Measurements from ENCODE around the gene TERT. TPM values are rescaled to one million over a fixed set of nuclear protein-coding genes. Genes with fewer than 3 reads are reported as not detected.

Gene TERT
- total and polyA plus RNA-seq, 2 of the 13 experiments (the other 11 are each of a cell fraction or from before 2014, with no cell fraction given), result 4.3 to 5.9 TPM

- Histone ChIP-seq H3K4me1 (ENCODE audit: insufficient read depth, low read length) (peaks cover 20% of the 10 kb centered on the region), H4K20me1 (ENCODE audit: insufficient read depth, low read length) (no peaks in the 10 kb centered on the region), H3K36me3 (replicated peaks in 1 of 2; ENCODE audit: control insufficient read depth in 1 of 2, insufficient read depth in 2 of 2, low read length in 2 of 2) (no peaks in the 10 kb centered on the region), H3K79me2 (ENCODE audit: insufficient read depth, low read length) (no peaks in the 10 kb centered on the region), H3K4me2 (ENCODE audit: low read depth, low read length) (no peak overlapping the region), H3K27me3 (ENCODE audit: control insufficient read depth in 1 of 2, insufficient read depth in 2 of 2, low read length in 2 of 2) (peaks cover 6 to 35% of the 10 kb centered on the region in 2 experiments; a peak in 4 of 5 replicates), H3K27ac (ENCODE audit: extremely low read length, insufficient read depth, low read length) (no peak overlapping the region), H3K9me3 (ENCODE audit: low read length) (no peaks in the 10 kb centered on the region), H3K9ac (ENCODE audit: insufficient read depth, low read depth, low read length) (no peak overlapping the region), H3K4me3 (replicated peaks in 1 of 3; ENCODE audit: insufficient read depth in 1 of 3, low read depth in 2 of 3, low read length in 3 of 3) (no peak overlapping the region), H2AFZ (ENCODE audit: low read length) (no peak overlapping the region)
- intact Hi-C loops (cut with micrococcal nuclease; ENCODE audit: unreplicated experiment), result no loop called here
- BruUV-seq (replicated peaks), result no TSS peak
- ATAC-seq (no peak), FAIRE-seq (no peak), DNase-seq (ENCODE audit: low spot score) (no peak)
- ChIA-PET POLR2A (no interaction called here), CTCF (ENCODE audit: low intra/inter-chr PET ratio, low total read pairs) (no interaction called here)
- in situ Hi-C loops (cut with HindIII; ENCODE audit: extremely low pct_ligation_motif_present, low pct_unique_long_range_greater_than_20kb), result no loop called here
- WGBS (ENCODE audit: low lambda C conversion rate), result 38% methylated on average over 5 of the region's 7 CpGs
- TF ChIP-seq ZFYVE20 (CRISPR knock-in tag; IDR thresholded peaks at IDR 0.05; ENCODE audit: borderline replicate concordance, low read depth), result no peak
- no peak for TF ChIP-seq ZNF354B (CRISPR knock-in tag; IDR thresholded peaks at IDR 0.05)
- TF ChIP-seq SKI (IDR thresholded peaks at IDR 0.05; ENCODE audit: partially characterized antibody), result no peak
- TF ChIP-seq ZNF260 (CRISPR knock-in tag; IDR thresholded peaks at IDR 0.05; ENCODE audit: borderline replicate concordance, low read depth), result no peak
- no peak for TF ChIP-seq FOXA1 (IDR thresholded peaks at IDR 0.05)
- TF ChIP-seq FOXA1 (CRISPR knock-in tag; IDR thresholded peaks at IDR 0.05), result no peak
- no peak for TF ChIP-seq ZNF180 (CRISPR knock-in tag; IDR thresholded peaks at IDR 0.05; ENCODE audit: borderline replicate concordance, low read depth)
- no peak for TF ChIP-seq ARID2 (CRISPR knock-in tag; IDR thresholded peaks at IDR 0.05; ENCODE audit: borderline replicate concordance)
- TF ChIP-seq ZNF577 (CRISPR knock-in tag; IDR thresholded peaks at IDR 0.05; ENCODE audit: borderline replicate concordance, low read depth), result no peak
- no peak for TF ChIP-seq STAG1 (CRISPR knock-in tag; IDR thresholded peaks at IDR 0.05)
- no peak for TF ChIP-seq ZNF704 (CRISPR knock-in tag; IDR thresholded peaks at IDR 0.05; ENCODE audit: borderline replicate concordance)
- TF ChIP-seq ZNF230 (CRISPR knock-in tag; IDR thresholded peaks at IDR 0.05), result no peak
- no peak for TF ChIP-seq MZF1 (CRISPR knock-in tag; IDR thresholded peaks at IDR 0.05; ENCODE audit: borderline replicate concordance)
- TF ChIP-seq NFAT5 (CRISPR knock-in tag; IDR thresholded peaks at IDR 0.05), result no peak
Observed at GRCh38 chr5:1312206-1312605, 17.3 kb upstream of the TERT start.

All from HepG2 (cell line).